ENCODE results near the gene CXCL17.
"Not testable (repeated sequence)": the region's sequence is repeated elsewhere in the genome, so short reads cannot be mapped to it uniquely, and the experiment has no call there.

The CXCL17 gene

GRCh38 chr19:42442833-42443232, at the start of gene CXCL17:
CXCL17 (minus strand) TSS chr19:42442946; CDS start chr19:42442832, 114 bp downstream.
- DNase-seq (ENCODE audit: low spot score), result no peak
- no peak for FAIRE-seq

- no peak for DNase-seq (ENCODE audit: low spot score)
- no peak for FAIRE-seq
Measured at GRCh38 chr19:42488783-42489521, 46.2 kb upstream of the CXCL17 start.

- no peak for DNase-seq (ENCODE audit: low spot score)
- no peak for FAIRE-seq
Measured at GRCh38 chr19:42487798-42488178, 45.0 kb upstream of the CXCL17 start.

GRCh38 chr19:42487032-42487797, 44.5 kb upstream of the CXCL17 start:
- DNase-seq (ENCODE audit: low spot score) (no peak), FAIRE-seq (no peak)

DNA sequence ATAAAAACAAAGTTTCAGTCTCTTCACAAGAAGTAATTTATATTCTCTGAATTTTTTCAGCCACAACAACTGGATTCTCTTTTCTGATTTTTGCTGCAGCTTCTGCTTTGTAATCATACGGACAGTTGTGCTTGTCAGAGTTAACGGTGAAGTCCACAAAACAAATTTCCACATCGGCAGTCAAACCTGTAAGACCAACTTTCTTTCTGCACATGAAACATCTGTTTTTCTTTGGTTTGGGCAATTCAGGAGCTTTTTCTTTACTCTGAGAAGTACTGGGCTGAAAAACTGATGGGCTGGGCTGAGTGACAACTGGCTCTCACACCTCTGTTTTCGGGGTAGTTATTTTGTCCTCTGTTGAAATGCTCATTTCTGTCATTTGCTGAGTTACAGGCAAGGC, 42.3 kb upstream of the CXCL17 start:
- DNase-seq (ENCODE audit: low spot score); FAIRE-seq: not testable (repeated sequence)

DNA sequence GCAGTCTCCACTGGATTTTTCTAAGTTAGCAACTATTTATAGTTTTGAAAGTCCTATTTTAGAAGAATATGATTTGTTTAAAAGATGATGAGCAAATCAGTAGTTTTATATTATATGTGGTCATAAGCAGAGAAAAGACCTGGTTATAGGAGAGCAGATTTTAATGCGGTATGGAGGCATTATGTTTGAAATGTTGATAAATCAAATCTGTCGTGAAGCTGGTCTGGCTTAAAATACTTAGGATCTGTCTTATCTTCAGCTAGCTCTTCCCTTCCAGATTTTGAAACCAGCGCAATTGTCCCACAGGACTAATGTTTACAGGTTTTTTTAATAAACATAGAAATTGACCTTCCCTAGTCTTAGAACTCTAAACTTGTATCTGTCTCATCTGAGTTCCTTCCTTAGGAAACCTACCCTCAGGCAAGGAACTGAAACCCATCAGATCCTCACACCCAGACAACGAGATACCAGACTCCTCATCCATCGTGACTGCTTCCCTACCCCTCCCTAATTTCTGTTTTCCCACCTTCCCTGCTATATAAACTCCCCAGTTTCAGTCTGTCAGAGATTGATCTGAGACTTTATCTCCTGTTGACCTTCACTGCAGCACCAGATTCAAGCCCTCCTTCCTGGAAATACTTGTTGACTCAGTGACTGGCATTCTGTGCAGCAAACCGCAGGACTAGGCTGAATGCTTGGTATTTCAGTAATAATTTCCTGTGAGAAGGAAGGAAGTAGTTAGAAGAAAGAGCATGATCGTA, 37.8 kb upstream of the CXCL17 start:
- no peak for FAIRE-seq

DNA sequence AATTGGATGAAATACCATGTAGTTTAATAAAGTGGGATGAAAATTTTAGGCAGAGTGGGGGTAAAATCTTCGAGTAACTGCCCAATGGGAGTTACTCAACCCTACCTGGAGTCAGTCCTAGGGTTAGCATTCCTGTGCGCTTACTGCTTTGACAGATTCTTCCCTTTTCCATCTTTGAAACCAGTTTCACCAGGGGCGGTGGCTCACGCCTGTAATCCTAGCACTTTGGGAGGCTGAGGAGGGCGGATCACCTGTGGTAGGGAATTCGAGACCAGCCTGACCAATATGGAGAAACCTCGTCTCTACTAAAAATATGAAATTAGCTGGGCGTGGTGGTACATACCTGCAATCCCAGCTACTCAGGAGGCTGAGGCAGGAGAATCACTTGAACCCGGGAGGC, 37.0 kb upstream of the CXCL17 start:
- FAIRE-seq (no peak), DNase-seq (ENCODE audit: low spot score) (no peak)

More for the DNA sequence above, 37.8 kb upstream of the CXCL17 start:
- peak; percentile 38 for DNase-seq (ENCODE audit: low spot score)

DNA sequence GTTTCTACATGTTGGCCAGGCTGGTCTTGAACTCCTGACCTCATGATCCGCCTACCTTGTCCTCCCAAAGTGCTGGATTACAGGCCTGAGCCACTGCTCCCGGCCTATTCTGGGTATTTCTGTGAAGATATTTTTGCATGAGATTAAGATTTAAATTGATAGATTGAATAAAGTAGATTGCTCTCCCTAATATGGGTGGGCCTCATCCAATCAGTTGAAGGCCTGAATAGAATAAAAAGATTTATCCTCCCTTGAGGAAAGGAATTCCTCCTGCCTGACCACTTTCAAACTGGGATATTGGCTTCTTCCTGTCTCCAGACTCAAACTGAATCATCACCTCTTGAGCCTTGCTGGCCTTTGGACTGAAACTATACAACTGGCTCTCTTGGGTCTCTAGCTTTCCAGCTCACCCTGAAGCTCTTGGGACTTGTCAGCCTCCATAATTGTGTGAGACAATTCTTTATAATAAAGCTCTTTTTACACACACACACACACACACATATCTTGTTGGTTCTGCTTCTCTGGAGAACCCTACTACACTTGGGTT, 36.1 kb upstream of the CXCL17 start:
- no peak for FAIRE-seq

GRCh38 chr19:42477933-42478332, 35.2 kb upstream of the CXCL17 start:
- DNase-seq (ENCODE audit: low spot score) (no peak), FAIRE-seq (no peak)

More for the DNA sequence above, 36.1 kb upstream of the CXCL17 start:
- DNase-seq (ENCODE audit: low spot score), result no peak

DNA sequence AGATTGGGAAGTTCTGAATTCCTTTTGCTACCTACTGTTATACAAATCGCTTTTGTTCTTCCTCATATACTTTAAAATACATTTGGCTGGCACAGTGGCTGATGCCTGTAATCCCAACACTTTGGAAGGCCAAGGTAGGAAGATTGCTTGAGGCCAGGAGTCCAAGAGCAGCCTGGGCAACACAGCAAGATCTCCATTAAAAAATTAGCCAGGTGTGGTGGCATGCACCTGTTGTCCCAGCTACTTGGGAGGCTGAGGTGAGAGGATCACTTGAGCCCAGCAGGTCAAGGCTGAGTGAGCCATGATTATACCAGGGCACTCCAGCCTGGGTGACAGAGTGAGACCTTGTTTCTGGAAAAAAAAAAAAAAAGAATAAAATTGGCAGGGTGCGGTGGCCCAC, 34.4 kb upstream of the CXCL17 start:
- FAIRE-seq (no peak), DNase-seq (ENCODE audit: low spot score) (no peak)

DNA sequence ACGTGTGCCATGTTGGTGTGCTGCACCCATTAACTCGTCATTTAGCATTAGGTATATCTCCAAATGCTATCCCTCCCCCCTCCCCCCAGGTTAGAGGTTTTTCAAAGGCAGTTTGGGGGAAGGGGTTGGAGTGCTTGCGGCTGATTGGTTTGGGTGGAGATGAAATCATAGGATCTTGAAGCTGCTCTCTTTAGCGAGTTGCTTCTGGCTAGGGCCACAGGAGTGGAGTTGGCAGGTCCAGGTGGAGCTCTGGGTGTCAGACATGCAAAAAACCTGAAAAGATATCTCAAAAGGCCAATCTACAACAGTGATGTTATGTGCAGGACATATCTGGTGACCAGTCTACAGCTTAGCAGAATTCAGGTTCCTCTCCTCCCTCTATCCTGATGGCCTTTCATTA, 32.6 kb upstream of the CXCL17 start:
- FAIRE-seq, result no peak
- no peak for DNase-seq (ENCODE audit: low spot score)

DNA sequence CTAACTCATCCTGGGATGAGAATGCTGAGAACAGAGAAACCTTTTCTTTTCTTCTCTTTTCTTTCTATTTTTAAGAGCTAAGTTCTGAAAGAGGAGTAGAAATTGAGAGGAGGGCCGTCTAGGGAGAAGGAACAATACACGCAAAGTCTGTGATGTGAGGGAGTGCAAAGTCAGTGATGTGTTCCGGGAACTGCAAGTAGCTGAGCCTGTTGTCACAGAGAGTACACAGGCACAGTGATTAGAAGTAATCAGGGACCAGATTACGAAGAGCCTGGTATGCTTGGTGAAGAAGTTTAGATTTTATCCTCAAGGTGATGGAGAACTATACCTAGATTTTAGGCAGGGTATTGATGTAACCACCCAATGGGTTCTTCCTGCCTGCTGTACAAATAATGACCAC, 32.0 kb upstream of the CXCL17 start:
- no peak for DNase-seq (ENCODE audit: low spot score)
- no peak for FAIRE-seq

- no peak for FAIRE-seq
- no peak for DNase-seq (ENCODE audit: low spot score)
Measured at GRCh38 chr19:42473686-42474085, 30.9 kb upstream of the CXCL17 start.

DNA sequence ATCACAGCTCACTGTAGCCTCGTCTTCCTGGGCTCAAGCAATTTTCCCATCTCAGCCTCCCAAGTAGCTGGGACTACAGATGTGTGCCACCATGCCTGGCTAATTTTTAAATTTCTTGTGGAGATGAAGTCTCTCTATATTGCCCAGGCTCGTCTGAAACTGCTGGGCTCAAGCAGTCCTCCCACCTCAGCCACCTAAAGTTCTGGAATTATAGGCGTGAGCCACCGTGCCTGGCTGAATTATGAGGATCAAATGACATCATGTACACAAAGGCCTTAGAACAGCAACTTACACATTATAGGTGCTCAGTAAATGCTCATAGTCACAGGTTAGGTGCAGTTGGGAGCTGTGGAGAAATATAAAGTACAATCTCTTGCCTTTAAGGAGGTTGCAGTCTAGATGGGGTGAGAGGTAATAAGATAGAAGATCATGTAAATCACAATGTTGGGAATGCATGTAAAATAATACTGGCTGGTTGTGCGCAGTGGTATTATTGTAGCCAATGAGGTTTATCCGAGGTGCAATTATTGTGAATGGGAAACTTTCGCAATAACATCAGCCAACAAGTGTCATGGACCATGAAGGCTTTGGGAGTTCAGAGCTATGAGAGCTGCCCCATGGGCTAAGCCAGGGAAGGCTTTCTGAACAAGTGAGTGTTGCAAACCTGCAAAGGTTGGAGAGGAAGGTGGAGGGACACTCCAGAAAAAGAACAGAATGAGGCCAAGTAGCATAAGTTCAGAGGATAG, 29.8 kb upstream of the CXCL17 start:
- DNase-seq (ENCODE audit: low spot score) (no peak), FAIRE-seq (no peak)

DNA sequence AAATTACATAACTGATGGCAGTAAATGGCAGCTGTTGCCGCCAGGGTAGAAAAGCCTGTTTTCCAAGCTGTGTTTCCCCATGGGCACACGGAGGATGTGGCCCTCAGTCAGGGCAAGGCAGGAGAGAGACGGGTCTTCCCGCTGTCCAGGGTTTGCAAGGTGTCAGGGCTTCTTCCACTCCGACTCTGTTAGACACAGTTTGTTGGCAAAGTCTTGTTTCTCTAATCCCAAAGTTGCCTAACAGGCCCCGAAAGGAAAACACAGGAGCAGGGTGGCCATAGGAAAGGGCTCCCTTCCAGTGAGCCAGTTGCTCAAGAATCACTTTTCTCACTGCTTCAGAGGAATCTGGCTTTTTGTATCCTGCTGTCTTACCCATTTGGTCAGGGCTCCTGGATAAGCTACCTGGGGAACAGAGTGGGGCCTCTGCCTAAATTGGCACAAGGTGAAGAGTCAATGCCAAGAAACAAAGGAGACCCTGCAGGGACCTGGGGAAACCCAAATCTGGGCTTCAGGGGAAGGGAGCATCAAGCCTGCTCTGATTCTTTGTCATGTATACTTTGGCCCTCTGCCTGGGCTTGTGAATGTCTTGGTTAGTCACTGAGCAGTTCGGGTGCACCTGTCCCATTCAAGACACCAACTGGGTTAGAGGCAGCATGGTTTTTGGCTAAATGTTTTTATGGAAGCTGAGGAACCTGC, 29.0 kb upstream of the CXCL17 start:
- DNase-seq (ENCODE audit: low spot score) (no peak), FAIRE-seq (no peak)

DNA sequence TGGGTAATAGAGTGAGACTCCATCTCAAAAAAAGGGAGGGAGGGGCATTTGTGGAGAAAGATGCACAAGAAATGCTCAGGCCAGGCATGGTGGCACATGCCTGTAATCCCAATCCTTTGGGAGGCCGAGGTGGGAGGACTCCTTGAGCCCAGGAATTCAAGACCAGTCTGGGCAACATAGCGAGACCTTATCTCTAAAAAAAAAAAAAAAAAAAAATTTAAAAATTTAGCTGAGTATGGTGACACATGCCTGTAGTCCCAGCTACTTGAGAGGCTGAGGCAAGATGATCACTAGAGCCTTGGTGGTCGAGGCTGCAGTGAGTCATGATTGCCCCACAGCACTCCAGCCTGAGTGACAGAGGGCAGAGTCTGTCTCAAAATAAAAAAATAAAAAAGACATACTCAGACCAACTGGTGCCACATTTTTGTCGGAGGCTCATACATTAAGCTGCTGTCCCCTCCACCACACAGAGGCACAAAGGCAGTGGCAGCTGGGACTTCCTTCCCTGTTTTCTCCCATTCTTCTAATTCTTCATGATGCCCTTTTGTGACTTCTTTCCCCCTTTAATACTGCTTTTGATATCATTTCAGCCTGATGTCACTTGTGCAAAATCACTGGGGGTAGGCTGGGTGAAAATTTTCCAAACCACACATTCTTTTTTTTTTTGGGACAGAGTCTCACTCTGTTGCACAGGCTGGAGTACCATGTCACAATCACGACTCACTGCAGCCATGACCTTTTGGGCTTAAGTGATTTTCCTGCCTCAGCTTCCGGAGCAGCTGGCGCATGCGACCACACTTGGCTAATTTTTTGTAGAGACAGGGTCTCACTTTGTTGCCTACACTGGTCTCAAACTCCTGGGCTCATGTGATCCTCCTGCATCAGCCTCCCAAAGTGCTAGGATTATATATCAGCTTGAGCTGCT, 26.8 kb upstream of the CXCL17 start:
- FAIRE-seq (no peak), DNase-seq (ENCODE audit: low spot score) (no peak)

DNA sequence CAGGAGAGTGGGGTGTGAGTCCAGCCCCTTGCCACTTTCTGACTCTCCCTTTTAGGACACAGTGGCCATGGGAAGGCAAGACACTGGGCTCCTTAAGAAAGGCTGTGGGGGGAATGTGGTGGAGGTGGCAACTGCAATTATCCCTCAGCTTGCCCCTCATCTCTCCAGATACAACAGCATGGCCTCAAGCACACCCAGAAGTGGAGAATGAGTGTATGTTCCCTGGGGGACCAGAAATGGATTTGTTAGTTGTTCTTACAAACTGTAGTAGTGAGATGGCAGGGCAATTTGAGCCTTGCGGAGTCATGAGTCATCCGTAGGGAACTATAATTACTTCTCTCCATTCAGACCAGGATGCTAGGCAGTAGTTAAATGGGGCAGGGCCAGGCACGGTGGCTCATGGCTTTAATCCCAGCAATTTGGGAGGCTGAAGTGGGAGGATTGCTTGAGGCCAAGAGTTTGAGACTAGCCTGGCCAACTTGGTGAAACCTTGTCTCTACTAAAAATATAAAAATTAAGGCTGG, 25.6 kb upstream of the CXCL17 start:
- DNase-seq (ENCODE audit: low spot score) (peak; percentile 51), FAIRE-seq (peak; percentile 30)

GRCh38 chr19:42467183-42467760, 24.5 kb upstream of the CXCL17 start:
- no peak for DNase-seq (ENCODE audit: low spot score)
- no peak for FAIRE-seq
